Stimulated activated CD8-positive, alpha-beta memory T cell treated with anti-CD3 and anti-CD28 coated beads, Interleukin-15, amount 100 ng/mL, for 24 hours (primary cell): ENCODE results near the gene ZNF844.
A peak's percentile ranks its signal among the peaks of the same experiment; 100 is the strongest.
"Not testable (repeated sequence)": the region's sequence is repeated elsewhere in the genome, so short reads cannot be mapped to it uniquely, and the experiment has no call there.

ENCODE experiments used
- DNase-seq: peaks from one replicate; pipeline ENCODE4 v3.0.0-alpha.2; 2020; ENCODE audit warnings: low read depth

The ZNF844 gene

DNA sequence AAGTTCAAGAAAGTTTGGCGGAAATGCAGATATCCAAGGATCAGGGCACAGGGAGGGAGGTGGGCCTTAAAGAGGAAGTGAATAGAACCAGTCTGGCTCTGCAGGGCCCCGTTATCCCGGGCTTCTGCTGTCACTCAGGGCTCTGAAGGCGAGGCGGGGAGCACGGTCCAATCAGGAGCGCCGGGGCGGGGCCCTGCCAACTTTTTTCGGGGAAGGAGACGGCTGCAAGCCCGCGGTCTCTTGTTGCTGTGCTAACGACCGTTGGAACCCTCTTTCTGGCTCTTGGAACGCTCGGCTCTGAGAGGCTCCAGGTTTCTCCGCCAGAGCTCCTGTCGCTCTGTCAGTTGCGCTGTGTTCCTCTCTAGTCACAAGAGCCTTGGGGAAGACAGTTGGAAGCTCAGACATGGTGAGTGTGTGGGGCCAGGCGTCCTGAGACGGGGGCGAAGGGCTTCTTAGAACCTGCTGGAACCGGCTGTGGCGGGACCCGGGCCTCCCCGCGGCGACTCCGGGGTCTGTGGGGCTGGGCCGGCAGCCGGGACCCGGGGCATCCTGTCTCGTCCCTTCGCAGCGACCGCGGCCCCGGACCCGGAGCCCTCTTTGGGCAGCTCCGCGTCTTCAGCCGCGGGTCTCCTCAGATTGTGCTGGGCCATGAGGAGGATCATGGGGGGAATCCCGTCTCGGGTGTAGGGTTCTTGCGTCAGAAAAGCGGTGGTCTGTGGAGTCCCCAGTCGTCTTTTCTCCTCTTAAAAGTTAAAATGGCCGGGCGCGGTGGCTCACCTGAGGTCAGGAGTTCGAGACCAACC is 27.7 kb downstream of the ZNF844 start:
- peak; percentile 48 for DNase-seq

- DNase-seq = no peak
These were observed 28.4 kb downstream of the ZNF844 start for GRCh38 chr19:12092956-12093355.

DNA sequence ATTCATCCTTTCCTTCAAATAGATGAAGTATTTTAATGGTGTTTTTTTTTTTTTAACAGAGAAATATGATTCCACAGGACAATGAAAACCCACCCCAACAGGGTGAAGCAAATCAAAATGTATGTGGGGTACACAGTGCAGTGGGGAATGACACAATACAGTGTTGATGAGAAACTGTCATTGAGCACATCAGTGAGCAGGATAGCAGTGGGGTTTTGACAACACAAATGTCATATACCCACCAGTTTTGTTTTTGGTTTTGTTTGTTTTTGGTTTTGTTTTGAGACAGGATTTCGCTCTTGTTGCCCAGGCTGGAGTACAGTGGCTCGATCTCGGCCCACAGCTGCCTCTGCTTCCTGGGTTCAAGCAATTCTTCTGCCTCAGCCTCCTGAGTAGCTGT is 29.2 kb downstream of the ZNF844 start:
- no peak for DNase-seq

DNA sequence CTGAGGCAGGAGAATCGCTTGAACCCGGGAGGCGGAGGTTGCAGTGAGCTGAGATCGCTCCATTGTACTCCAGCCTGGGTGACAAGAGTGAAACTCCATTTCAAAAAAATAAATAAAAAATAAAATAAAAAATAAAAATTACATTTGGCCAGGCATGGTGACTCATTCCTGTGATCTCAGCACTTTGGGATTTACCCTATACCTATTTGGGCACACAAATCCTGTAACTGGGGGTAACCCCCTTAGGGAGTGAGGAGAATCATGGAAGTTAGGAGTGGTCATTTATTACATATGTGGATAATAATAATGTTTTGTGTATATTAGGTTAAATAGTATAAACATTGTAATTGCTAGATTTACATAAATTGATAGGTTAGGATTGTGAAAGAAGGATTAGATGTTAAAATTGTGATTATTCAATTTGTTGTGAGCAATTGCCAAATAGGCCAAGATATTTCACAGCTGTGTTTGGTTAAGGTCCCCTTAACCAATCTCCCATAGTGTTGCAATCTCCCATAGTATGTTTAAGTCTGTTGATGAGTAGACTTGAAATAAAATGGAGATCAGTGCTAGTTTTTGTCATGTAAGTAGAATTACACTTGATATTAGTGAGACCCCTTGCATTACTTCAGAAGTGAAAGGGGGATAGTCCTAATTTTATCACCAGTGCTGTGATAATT is 30.7 kb downstream of the ZNF844 start:
- no peak for DNase-seq

DNA sequence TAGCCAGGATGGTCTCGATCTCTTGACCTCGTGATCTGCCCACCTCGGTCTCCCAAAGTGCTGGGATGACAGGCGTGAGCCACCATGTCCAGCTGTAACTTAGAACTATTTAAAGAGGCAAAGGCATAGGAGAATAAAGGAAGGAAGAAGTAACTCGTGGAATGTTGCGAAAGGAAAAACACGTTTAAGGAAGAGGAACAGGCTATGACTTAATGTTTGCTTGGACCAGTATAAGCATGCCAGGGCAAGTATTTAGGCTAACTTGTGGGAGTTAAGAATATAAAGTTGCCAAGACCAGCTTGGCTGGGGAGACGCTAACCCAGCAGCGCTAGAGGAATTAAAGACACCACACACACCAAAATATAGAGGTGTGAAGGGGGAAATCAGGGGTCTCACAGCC is 33.5 kb downstream of the ZNF844 start:
- DNase-seq = no peak

GRCh38 chr19:12103909-12104308 is 39.4 kb downstream of the ZNF844 start:
- DNase-seq = not testable (repeated sequence)

- no peak for DNase-seq
These were observed 46.6 kb downstream of the ZNF844 start for GRCh38 chr19:12111176-12111575.

DNA sequence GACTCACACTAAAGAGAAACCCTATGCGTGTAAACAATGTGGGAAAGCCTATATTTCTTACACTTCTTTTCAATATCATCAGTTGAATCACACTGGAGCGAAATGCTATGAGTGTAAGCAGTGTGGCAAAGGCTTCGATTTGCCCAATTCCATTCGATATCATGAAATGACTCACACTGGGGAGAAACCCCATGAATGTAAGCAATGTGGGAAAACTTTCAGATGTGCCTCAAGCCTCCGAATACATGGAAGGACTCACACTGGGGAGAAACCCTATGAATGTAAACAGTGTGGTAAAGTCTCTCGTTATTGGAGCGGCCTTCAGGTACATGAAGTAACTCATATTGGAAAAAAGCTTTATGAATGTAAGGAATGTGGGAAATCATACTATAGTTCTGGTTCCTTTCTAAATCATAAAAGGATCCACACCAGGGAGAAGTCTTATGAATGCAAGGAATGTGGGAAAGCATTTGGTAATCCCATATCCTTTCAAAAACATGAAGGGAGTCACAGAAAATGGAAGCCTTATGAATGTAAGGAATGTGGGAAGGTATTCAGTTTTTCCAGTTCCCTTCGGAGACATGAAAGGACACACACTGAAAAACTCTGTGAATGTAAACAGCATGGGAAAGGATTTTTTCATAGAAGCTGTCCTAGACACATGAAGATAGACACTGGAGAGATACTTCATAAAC is 47.6 kb downstream of the ZNF844 start:
- DNase-seq = no peak

DNA sequence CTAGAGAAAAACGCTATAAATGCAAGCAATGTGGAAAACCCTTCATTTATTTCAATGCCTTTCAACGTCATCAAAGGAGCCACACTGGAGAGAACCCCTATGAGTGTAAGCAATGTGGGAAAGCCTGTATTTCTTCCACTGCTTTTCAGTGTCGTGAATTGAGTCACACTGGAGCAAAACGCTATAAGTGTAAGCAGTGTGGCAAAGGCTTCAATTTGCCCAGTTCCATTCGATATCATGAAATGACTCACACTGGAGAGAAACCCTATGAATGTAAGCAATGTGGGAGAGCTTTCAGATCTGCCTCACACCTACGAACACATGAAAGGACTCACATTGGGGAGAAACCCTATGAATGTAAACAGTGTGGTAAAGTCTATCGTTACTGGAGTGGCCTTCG is 48.2 kb downstream of the ZNF844 start:
- DNase-seq = no peak

DNA sequence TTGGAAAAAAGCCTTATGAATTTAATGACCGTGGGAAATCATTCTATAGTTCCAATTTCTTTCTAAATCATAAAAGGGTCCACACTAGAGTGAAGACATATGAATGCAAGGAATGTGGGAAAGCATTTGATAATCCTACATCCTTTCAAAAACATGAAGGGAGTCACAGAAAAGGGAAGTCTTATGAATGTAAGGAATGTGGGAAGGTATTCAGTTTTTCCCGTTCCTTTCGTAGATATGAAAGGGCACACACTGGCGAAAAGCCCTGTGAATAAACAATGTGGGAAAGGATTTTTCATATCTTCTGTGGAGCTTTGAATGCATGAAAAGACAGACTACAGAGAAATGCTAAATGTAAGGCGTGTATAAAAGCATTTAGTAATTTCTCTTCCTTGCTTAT is 48.6 kb downstream of the ZNF844 start:
- DNase-seq = no peak

GRCh38 chr19:12117201-12117970 is 52.9 kb downstream of the ZNF844 start:
- DNase-seq = no peak

DNA sequence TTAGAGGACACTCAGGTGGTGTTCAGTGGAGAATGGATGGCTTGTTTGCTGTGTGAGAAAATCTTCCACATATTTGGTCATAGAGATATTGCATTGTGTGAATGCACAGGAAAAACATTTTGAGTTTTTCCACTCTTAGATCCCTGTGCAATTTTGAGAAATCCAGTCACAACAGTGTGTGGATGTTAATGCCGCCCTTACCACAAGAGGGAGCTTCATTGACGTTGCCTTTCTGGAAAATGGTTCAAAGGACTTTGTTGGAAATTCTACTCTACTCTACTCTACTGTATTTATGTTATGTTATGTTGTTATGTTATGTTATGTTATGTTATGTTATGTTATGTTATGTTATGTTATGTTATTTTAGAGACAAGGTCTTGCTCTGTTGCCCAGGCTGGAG is 62.2 kb downstream of the ZNF844 start:
- no peak for DNase-seq
